NCI-H446 treated with DMSO at 0.1 percent for 48 hours (cell line): Measurements from ENCODE around the gene BEST2.
"Not testable (repeated sequence)": the region's sequence is repeated elsewhere in the genome, so short reads cannot be mapped to it uniquely, and the experiment has no call there.

Experiments used
- DNase-seq: peaks from one replicate; lab custom pipeline; 2025; lab: John Stamatoyannopoulos, UW

The BEST2 gene

DNA sequence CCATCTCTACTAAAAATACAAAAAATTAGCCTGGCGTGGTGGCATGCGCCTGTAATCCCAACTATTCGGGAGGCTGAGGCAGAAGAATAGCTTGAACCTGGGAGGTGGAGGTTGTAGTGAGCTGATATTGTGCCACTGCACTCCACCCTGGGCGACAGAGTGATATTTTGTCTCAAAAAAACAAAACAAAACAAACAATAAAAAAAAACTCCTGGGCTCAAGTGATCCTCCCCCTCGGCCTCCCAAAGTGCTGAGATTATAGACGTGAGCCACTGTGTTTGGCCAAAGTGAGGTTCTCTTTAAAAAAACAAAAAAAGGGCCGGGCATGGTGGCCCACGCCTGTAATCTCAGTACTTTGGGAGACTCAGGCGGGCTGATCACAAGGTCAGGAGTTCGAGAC is 35.9 kb downstream of the BEST2 start:
- no peak for DNase-seq

DNA sequence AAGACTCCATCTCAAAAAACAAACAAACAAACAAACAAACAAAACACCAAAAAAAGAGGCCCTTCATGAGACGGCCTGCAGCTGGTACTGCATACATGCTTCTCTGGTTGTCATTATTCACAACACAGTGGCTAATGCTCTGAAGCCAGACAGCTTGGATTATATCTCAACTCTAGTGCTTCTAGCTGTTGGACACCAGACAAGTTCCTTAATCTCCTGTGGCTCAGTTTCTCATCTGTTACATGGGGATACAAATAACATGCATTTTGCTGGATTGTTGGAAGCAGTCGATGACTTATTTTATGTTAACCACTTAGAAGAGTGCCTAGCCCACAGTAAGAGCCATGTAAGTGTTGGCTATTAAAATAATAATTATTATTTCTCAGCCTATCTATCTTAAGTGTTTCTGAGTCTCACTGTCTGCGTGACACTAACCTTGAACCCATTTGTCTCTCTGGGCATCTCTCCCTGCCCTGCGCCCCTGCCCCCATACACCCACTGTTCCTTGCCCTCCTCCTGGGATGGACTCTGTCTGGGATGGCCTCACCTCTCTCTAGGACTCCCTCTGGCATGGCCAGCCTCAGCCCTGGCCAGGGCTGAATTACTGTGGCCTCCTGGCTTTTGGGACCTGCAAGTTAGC is 36.6 kb downstream of the BEST2 start:
- DNase-seq: peak; percentile 9

DNA sequence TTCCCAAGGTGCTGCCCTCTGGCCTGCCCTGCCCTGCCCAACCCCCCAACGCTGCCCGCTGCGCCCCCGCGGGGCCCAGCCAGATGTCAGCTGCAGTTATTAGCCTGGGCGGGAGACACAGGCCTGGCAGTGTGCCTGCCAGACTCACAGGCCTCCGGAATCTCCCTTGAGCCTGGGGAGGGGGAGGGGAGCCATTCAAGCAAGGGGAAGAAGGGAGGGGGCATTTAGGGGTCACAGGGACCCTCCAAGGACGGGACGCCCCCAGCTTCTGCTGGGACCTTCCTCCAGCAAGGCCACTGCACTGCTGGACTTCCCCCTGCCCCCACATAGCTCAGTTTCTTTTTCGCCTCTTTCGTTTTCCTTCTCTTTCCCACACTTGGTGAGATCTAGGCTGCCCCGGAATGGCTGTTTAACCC is 37.1 kb downstream of the BEST2 start:
- DNase-seq: no peak

DNA sequence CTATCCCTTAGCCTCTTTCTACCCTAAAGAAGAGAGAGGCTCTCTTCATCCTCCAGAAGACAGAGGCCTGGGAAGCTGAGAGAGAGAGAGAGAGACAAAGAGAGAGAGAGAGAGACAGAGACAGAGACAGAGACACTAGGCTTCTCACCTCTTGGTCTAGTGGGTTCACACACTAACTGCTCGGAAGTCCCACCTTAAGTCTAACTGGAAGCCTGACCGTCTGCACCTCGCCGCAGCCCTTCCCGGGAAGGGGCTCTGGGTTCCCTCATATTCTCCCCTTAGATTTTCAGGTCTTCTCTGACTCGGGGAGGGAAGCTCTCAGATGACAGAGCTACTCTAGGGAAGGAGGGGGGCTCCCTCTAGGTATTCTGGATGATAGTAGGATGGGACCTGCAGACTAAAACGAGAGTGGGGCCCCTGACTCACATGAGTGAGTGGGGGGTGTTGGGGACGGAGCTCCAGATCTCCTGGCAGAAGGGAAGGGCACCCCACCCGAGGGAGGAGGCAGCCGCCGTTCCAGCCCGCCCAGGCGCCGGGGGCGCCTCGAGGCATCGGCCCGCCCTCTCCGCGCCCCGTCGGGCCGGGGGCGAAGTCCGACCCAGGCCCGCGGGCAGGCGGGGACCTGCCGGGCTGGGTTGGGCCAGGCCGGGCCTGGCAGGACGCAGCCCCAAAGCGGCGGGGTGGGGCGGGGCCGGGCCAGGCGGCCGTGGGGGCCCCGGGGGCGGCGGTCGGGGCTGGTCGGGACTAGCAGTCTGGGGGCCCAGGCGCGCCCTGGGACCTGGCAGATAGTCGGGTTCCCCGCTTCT is 37.7 kb downstream of the BEST2 start:
- no peak for DNase-seq

DNA sequence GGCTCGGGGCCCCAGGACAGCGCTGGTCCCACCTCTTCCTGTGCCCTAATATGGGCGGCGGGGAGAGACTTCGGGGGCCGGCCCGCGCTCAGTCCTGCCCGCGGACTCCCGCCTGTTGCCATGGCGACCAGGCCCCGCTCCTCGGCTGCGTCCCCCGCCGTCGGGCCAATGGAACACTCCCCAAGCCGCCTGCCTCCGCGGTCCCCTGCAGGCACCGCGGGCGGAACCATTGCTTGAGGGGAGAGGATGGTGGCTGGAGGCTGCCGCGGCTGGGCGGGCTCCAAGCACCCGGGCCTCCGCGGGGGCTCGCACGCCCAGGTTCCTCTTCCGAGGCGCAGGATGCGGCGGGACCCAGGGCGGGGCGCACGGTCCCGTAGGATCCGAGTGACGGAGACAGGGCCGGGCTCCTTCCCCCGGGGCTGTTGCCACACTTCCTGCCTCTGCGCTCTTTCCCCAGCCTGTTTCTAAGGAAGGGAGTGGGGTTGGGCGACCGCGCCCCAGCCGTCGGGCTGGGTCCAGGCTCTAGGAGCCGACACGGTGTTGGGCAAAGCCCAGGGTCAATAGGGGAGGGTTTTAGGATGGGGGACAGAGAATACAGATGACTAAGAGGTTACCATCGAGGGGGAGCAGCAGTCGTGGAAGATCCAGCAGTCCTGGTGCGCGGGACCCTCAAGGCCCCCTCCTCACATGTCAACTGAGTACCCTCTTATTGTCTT is 38.5 kb downstream of the BEST2 start:
- no peak for DNase-seq

DNA sequence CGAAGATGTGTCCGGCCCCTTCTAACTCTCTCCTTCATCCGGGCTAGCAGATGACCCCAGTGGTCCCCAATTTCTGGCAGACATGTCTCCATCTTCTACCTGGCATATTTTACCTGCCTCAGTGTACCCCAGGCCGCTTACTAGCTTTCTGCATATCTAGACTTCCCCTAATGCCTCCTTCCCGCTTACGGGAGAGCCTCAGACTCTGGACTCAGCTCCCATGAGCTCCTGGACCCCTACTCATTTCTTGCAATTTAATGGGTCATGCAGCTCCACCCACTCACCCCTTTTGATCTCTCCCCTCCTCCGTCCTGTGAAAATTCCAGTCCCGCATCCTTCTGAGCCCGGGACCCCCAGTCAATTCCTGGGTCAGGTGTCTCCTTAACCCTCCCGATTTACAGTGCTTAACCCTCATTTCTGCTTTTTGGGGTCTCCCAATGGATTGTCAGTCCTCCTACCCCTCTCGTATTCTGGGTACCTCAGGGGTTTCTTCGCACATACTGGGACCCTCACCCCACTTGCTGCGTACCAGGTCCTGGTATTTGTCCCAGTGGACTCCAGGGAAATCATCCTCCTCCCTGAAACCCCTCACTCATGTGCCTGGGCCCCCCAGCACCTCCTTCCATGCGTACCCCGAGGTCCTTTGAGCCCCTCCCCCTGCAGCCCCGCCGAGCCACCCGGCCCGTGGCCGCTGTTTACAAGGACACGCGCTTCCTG is 39.2 kb downstream of the BEST2 start:
- DNase-seq: no peak

DNA sequence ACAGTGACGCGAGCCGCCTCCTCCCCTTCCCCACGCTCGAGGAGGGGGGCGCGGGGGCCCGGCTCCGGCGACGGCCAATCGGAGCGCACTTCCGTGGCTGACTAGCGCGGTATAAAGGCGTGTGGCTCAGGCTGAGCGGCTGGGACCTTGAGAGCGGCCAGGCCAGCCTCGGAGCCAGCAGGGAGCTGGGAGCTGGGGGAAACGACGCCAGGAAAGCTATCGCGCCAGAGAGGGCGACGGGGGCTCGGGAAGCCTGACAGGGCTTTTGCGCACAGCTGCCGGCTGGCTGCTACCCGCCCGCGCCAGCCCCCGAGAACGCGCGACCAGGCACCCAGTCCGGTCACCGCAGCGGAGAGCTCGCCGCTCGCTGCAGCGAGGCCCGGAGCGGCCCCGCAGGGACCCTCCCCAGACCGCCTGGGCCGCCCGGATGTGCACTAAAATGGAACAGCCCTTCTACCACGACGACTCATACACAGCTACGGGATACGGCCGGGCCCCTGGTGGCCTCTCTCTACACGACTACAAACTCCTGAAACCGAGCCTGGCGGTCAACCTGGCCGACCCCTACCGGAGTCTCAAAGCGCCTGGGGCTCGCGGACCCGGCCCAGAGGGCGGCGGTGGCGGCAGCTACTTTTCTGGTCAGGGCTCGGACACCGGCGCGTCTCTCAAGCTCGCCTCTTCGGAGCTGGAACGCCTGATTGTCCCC is 39.9 kb downstream of the BEST2 start, which contains the start of gene JUNB:
Gene JUNB, plus strand, starts transcription at position 142 of the 706 bp plus-strand sequence. Its CDS starts 286 bp downstream, at position 428.
- peak; percentile 92 for DNase-seq

DNA sequence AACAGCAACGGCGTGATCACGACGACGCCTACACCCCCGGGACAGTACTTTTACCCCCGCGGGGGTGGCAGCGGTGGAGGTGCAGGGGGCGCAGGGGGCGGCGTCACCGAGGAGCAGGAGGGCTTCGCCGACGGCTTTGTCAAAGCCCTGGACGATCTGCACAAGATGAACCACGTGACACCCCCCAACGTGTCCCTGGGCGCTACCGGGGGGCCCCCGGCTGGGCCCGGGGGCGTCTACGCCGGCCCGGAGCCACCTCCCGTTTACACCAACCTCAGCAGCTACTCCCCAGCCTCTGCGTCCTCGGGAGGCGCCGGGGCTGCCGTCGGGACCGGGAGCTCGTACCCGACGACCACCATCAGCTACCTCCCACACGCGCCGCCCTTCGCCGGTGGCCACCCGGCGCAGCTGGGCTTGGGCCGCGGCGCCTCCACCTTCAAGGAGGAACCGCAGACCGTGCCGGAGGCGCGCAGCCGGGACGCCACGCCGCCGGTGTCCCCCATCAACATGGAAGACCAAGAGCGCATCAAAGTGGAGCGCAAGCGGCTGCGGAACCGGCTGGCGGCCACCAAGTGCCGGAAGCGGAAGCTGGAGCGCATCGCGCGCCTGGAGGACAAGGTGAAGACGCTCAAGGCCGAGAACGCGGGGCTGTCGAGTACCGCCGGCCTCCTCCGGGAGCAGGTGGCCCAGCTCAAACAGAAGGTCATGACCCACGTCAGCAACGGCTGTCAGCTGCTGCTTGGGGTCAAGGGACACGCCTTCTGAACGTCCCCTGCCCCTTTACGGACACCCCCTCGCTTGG is 40.7 kb downstream of the BEST2 start:
- DNase-seq: peak; percentile 54

DNA sequence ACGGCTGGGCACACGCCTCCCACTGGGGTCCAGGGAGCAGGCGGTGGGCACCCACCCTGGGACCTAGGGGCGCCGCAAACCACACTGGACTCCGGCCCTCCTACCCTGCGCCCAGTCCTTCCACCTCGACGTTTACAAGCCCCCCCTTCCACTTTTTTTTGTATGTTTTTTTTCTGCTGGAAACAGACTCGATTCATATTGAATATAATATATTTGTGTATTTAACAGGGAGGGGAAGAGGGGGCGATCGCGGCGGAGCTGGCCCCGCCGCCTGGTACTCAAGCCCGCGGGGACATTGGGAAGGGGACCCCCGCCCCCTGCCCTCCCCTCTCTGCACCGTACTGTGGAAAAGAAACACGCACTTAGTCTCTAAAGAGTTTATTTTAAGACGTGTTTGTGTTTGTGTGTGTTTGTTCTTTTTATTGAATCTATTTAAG is 41.3 kb downstream of the BEST2 start:
- no peak for DNase-seq

DNA sequence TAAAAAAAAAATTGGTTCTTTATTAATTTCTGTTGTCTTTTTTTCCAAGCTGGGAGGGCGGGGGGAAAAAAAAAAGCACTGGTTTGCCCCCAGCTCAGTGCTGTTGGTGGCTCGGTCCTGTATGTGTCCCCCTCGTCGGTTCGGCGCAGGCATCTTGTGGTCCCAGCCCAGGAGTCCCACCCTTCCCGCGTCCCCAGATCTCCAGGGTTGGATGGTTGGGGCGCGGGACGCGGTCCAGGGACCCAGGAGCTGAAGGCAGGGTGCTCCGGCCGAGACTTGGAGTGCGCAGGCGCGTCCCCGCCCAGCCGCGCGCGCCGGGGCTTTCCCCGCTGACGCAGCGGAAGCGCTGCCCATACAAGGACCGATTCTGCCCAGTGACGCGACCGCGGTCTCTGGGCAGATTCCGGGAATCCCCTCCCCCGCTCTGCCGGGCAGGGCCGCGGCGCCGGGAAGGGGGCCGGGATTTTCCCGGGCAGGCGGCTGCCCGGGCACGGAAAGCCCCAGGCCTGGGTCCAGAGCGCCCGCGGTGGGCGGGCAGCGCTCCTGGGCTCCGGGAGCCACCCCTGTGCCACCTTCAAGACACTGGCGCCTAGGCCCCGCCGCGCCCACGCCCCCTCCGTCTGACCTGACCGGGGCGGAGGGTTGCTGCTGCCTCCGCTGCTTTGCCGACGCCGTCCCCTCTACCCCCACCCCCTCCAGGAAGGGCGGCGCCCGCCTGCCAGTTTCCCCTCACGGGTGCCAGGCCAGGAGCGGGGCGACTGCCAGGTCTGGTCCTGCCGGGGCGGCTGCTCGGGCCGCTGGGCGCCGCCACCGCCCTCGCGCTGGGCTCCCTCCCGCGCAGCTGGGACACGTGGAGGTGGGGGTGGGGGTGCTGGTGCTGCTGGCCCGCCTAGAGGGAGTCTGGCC is 42.0 kb downstream of the BEST2 start:
- peak; percentile 86 for DNase-seq

DNA sequence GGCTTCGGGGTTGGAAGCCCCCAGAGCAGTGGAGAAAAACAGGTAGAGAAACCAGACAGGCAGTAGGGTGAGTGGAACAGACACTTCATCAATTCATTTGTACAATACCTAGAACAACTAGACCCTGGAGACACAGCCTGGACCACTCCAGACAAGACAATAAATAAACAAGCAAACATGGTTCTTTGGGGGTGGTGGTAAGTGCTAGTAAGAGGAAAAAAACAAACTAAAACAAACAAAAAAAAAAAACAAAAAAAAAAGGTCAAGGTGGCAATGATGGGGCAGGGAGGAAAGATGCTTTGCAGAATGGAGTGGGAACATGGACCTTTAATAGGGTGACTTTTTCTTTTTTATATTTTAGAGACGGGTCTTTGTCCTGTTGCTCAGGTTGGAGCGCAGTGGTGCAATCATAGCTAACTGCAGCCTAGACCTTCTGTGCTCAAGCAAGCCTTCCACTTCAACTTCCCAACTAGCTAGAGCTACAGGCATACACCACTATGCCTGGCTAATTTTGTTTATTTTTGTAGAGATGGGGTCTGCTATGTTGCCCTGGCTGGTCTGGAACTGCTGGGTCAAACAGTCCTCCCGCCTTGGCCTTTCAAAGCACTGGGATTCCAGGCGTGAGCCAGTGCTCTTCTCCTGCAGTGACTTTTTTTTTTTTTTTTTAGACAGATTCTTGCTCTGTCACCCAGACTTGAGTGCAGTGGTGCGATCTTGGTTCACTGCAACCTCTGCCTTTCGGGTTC is 42.8 kb downstream of the BEST2 start:
- DNase-seq: no peak

DNA sequence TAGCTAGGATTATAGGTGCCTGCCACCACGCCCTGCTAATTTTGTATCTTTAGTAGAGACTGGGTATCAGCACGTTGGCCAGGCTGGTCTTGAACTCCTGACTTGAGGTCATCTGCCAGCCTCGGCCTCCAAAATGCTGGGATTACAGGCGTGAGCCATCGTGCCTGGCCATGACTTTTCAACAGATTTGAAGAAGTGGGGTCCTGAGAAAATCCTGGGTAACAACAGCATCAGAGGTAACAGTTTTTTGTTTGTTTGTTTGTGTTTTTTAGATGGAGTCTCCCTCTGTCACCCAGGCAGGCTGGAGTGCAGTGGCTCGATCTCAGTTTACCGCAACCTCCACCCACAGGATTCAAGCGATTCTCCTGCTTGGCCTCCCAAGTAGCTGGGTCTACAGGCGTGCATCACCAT is 43.4 kb downstream of the BEST2 start:
- no peak for DNase-seq

DNA sequence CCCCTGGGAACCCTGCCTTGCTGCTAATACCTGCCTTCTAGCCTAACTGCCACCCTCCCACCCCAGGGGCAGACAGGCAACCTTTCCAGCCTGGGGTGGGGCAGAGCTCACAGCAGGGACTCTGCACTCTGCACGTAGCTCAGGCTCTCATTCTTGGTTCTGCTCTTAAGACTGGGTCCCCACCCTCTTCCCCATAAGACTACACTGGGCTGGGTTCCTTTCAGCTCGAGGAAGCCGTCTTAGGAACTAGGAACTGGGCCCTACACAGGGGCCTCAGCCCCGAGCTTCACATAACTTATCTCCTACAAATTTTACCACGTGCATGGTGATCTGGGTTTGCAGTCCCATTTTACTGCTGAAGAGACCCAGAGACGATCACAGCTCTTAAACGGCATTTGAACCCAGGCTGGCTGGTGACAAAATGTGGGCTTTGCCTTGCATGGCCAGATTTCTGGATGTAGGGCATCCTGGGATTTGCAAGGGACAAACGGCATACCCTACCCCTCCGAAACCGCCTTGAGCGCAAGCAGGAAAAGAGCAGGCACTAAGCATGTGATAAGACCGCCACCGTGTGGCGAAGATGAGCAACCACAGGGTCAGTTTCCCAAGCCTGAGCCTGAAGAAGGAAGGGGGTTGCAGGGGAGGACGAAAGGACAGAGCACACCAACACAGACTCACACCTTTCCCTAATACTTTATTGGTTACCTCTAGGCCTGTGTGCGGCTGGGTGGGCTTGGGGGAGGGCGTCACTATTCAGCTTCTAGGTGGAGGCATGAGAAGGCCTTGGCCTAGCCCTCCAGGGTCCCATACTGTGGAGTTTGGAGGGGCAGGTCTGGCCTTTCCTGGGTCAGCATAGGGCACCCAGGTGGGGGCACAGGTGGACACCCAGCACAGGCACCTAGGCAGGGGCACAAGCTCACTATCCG is 44.8 kb downstream of the BEST2 start:
- DNase-seq: peak; percentile 62

DNA sequence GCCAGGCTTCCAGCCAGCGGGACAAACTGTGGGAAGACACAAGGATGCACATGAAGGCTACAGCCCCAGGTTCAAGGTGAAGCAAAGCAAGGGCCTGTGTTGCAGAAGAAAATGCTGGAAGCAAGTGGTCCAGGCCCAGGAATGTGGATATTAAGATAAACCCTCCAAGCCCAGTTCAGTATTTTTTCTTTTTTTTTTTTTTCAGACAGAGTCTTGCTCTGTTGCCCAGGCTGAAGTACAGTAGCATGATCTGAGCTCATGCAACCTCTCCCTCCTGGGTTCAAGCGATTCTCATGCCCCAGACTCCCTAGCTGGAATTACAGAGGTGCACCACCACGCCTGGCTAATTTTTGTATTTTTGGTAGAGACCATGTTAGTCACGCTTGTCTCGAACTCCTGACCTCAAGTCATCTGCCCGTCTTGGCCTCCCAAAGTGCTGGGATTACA is 45.6 kb downstream of the BEST2 start:
- DNase-seq: no peak

DNA sequence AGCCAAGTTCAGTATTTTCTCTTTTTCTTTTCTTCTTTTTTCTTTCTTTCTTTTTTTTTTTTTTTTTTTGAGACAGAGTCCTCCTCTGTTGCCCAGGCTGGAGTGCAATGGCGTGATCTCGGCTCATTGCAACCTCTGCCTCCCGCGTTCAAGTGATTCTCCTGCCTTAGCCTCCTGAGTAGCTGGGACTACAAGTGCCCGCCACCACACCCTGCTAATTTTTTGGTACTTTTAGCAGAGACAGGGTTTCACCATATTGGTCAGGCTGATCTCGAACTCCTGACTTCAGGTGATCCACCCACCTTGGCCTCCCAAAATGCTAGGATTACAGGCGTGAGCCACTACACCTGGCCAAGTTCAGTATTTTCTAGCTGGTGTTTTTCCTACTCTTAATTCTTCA is 46.0 kb downstream of the BEST2 start:
- DNase-seq: not testable (repeated sequence)

DNA sequence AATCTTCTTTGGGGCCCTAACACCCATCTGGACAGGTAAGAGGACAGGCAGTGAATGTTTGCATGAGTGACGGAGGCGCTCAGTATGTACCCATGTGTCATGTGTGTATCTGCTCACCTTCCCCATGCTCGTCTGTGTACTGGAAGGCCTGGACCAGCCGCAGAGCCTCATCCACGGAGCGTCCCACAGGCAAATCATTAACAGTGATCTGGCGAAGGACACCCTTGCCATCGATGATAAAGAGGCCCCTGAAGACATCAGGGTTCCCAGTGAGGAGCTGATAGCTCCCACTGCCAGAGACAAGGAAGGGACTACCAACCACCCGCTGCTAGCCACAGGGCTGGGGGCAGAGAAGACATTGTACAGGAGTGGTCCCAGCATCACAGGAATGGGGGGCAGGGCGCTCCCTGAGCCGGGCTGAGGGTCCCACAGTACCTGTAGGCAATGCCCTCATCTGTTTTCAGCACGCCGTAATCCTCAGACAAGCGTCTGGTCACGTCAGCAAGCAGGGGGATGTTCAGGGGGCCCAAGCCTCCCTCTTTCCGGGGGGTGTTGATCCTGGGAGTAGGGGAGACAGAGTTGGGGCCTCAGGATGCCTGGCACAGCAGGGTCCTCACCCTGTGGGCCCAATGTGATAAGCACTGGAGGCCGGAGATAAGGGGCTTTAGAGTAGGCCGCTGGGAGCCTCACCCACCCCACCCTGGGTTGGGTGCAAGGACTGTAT is 48.3 kb downstream of the BEST2 start:
- no peak for DNase-seq

DNA sequence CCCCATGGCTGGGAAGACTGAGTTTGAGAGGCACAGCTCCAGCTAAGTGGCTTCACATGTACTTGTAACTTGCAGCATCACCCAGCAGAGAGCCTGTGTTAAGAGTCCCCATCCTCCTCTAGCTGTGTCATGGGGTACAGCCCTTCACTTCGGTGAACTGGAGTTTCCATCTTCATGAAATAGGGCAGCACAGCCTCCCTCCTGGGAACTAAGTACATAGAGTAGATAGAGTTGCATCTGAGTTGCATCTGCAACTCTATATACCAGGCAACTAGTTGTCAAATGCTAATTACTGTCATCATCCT is 48.8 kb downstream of the BEST2 start:
- DNase-seq: no peak
